Caco-2 (cell line): ENCODE results near the gene ABHD17B. TPM values are rescaled to one million over a fixed set of nuclear protein-coding genes. Genes with fewer than 3 reads are reported as not detected.

Source experiments
- BruUV-seq: library from RNA; stranded (reverse); fragments of 400-500 nt; replicated peaks from 2 replicates; lab custom pipeline; 2021; lab: Mats Ljungman, UMichigan
- CTCF ChIA-PET: fragments of 300-600 bp; sonication (Branson Sonifier 250); formaldehyde crosslinking; loops from one replicate; lab custom pipeline; 2022; ENCODE audit warnings: antibody characterized with exemption; lab: Charles Lee
- POLR2A ChIA-PET: fragments of 300-600 bp; sonication (Branson Sonifier 250); formaldehyde crosslinking; loops from one replicate; lab custom pipeline; 2022; ENCODE audit warnings: antibody characterized with exemption; lab: Charles Lee
- DNase-seq, 2 experiments: peaks; one replicate each; pipeline versions ENCODE4 v3.0.0 to v3.0.0-alpha.2; 2020 to 2022
- H3K27me3 ChIP-seq: replicated peaks from 2 replicates; pipeline ENCODE4 v1.6.0; 2011; ENCODE audit warnings: low read length; ENCODE audit not compliant: control insufficient read depth, insufficient read depth
- H3K36me3 ChIP-seq: 2 replicates; pipeline ENCODE4 v1.5.1; 2011; ENCODE audit warnings: low read length; ENCODE audit not compliant: control insufficient read depth, insufficient read depth
- H3K4me1 ChIP-seq: fragments of 250-450 bp; sonication (Bioruptor Pico); 2 replicates; pipeline ENCODE4 v1.5.1; 2020; ENCODE audit warnings: mild to moderate bottlenecking
- H3K4me3 ChIP-seq: 2 replicates; pipeline ENCODE4 v1.5.1; 2011; ENCODE audit warnings: low read depth, mild to moderate bottlenecking, control low read depth, low read length
- H3K9me3 ChIP-seq: fragments of 250-450 bp; sonication (Bioruptor Pico); 2 replicates; pipeline ENCODE4 v1.5.1; 2020; ENCODE audit warnings: mild to moderate bottlenecking, moderate library complexity
- H3K27ac Mint-ChIP-seq: one replicate; pipeline ENCODE4 v1.8.0; 2022; ENCODE audit warnings: mixed read lengths; ENCODE audit not compliant: unreplicated experiment
- H3K27me3 Mint-ChIP-seq: one replicate; pipeline ENCODE4 v1.8.0; 2022; ENCODE audit warnings: mixed read lengths; ENCODE audit not compliant: insufficient read depth, unreplicated experiment
- H3K36me3 Mint-ChIP-seq: one replicate; pipeline ENCODE4 v1.8.0; 2022; ENCODE audit warnings: mild to moderate bottlenecking, mixed read lengths; ENCODE audit not compliant: insufficient read depth, unreplicated experiment
- H3K4me1 Mint-ChIP-seq: one replicate; pipeline ENCODE4 v1.8.0; 2022; ENCODE audit warnings: low read depth, mixed read lengths; ENCODE audit not compliant: unreplicated experiment
- H3K4me3 Mint-ChIP-seq: one replicate; pipeline ENCODE4 v1.8.0; 2022; ENCODE audit warnings: mild to moderate bottlenecking, moderate library complexity, mixed read lengths; ENCODE audit not compliant: unreplicated experiment
- H3K9me3 Mint-ChIP-seq: one replicate; pipeline ENCODE4 v1.8.0; 2022; ENCODE audit warnings: mixed read lengths; ENCODE audit not compliant: unreplicated experiment
- intact Hi-C: fragments of 100-400 bp; cut with micrococcal nuclease; formaldehyde crosslinking; loops from one replicate; pipeline ENCODE4 v1.10.0; 2022; ENCODE audit not compliant: unreplicated experiment
- total RNA-seq: library from RNA; stranded (reverse); gene quantifications from 2 replicates; pipeline ENCODE4 v1.2.3, GENCODE V29; 2022
- TF ChIP-seq, protein P1 (sequence below), 2 experiments: fragments of 200-600 bp in 1 of 2; IDR thresholded peaks; 1 replicate in 1 of 2; 2 replicates in 1 of 2; pipeline versions ENCODE4 v1.5.1 to v1.8.0; 2011 to 2022; ENCODE audit warnings: antibody characterized with exemption in 1 of 2, control low read depth in 1 of 2, inconsistent platforms in 1 of 2, low read depth in 1 of 2, low read length in 1 of 2, mild to moderate bottlenecking in 1 of 2, moderate library complexity in 1 of 2; ENCODE audit not compliant: insufficient read depth in 1 of 2, severe bottlenecking in 1 of 2, unreplicated experiment in 1 of 2

Gene ABHD17B
- total RNA-seq, 1 experiment from 2014 or later, result 6.9 TPM

DNA sequence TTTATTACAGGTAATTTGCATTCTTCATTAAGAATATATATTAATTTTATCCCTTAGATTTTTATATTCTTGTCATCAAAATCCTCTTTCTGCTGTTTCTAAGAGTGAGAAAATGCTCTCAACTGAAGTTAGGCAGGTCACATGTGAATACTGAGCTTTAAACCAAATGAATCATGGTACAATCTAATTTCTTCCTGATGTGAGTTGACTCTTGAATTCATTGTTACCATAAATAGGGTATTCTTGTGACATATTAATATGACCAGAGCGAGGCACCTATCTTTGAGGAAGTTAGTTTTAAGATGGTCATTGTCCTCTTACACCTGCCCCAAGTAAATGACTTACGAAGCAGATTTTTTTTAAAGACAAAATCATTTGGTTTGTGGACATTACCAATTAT, 17.8 kb upstream of the ABHD17B start:
- Histone ChIP-seq H3K36me3 (no peaks in the 10 kb centered on the region), H3K4me1 (no peaks in the 10 kb centered on the region), H3K4me3 (no peak overlapping the region), H3K9me3 (no peaks in the 10 kb centered on the region), H3K27me3 (no peaks in the 10 kb centered on the region)
- Mint-ChIP-seq H3K27me3 (no peaks in the 10 kb centered on the region), H3K27ac (no peak overlapping the region), H3K9me3 (no peaks in the 10 kb centered on the region), H3K4me3 (no peak overlapping the region), H3K4me1 (no peaks in the 10 kb centered on the region), H3K36me3 (no peaks in the 10 kb centered on the region)
- CTCF ChIA-PET, result no interaction called here
- POLR2A ChIA-PET, result no interaction called here
- intact Hi-C loops, result no loop called here
- BruUV-seq, result no TSS peak
- no peak for DNase-seq
- TF ChIP-seq, protein P1, sequence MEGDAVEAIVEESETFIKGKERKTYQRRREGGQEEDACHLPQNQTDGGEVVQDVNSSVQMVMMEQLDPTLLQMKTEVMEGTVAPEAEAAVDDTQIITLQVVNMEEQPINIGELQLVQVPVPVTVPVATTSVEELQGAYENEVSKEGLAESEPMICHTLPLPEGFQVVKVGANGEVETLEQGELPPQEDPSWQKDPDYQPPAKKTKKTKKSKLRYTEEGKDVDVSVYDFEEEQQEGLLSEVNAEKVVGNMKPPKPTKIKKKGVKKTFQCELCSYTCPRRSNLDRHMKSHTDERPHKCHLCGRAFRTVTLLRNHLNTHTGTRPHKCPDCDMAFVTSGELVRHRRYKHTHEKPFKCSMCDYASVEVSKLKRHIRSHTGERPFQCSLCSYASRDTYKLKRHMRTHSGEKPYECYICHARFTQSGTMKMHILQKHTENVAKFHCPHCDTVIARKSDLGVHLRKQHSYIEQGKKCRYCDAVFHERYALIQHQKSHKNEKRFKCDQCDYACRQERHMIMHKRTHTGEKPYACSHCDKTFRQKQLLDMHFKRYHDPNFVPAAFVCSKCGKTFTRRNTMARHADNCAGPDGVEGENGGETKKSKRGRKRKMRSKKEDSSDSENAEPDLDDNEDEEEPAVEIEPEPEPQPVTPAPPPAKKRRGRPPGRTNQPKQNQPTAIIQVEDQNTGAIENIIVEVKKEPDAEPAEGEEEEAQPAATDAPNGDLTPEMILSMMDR (IDR thresholded peaks at IDR 0.05; ENCODE audit: insufficient read depth in 1 of 2, low read depth in 1 of 2, low read length in 1 of 2, severe bottlenecking in 1 of 2, unreplicated experiment in 1 of 2), result no peak

DNA sequence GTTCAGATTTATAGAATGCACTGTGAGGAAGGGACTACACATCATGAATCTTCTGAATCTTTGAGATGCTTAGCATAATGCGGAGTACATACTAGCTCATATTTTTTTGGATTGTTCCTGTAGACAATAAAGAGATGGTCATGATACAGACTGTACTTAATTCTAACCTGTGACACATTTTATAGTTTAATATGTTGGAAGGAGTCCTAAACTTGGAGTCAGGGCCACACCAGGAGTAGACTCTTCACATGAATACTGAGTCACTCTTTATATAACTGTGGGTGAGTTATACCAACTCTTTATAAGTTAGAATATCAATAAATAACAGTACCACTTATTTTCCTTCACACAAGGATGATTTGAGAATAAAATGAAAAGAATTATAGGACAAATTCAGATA, 17.4 kb upstream of the ABHD17B start:
- Mint-ChIP-seq H3K4me1 (no peaks in the 10 kb centered on the region), H3K27me3 (no peaks in the 10 kb centered on the region), H3K4me3 (no peak overlapping the region), H3K9me3 (no peaks in the 10 kb centered on the region), H3K36me3 (no peaks in the 10 kb centered on the region), H3K27ac (no peak overlapping the region)
- TF ChIP-seq, protein P1 (IDR thresholded peaks at IDR 0.05; ENCODE audit: insufficient read depth in 1 of 2, low read depth in 1 of 2, low read length in 1 of 2, severe bottlenecking in 1 of 2, unreplicated experiment in 1 of 2), result no peak
- H3K36me3 ChIP-seq, result no peaks in the 10 kb centered on the region
- DNase-seq, result no peak
- CTCF ChIA-PET, result no interaction called here
- no peaks in the 10 kb centered on the region for H3K9me3 ChIP-seq
- BruUV-seq, result no TSS peak
- no peaks in the 10 kb centered on the region for H3K4me1 ChIP-seq
- intact Hi-C loops, result no loop called here
- POLR2A ChIA-PET, result no interaction called here
- H3K27me3 ChIP-seq, result no peaks in the 10 kb centered on the region
- H3K4me3 ChIP-seq, result no peak overlapping the region

DNA sequence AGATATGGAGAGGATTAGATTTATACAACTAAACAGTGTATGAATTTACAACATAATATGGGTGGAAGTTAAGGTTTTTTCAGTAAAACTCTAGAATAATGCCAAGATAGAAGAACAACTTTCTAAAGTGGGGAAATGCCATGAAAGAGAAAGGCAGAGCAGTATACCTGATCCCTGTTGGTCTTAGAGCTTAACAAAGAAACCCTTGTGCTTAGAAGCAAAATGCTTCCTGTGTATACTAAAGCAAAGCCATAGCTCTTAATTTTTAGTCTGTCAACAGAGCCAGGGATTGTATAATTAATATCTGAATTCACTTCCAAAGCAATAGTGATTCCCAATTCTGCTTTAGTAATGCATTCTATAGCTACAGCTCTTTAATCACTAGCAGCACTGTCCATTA, 14.8 kb upstream of the ABHD17B start:
- Mint-ChIP-seq H3K36me3 (peaks cover 7% of the 10 kb centered on the region), H3K27me3 (no peaks in the 10 kb centered on the region), H3K4me1 (no peaks in the 10 kb centered on the region), H3K4me3 (no peak overlapping the region), H3K9me3 (no peaks in the 10 kb centered on the region), H3K27ac (no peak overlapping the region)
- Histone ChIP-seq H3K36me3 (no peaks in the 10 kb centered on the region), H3K27me3 (no peaks in the 10 kb centered on the region), H3K4me1 (no peaks in the 10 kb centered on the region), H3K4me3 (no peak overlapping the region), H3K9me3 (no peaks in the 10 kb centered on the region)
- TF ChIP-seq, protein P1 (IDR thresholded peaks at IDR 0.05; ENCODE audit: insufficient read depth in 1 of 2, low read depth in 1 of 2, low read length in 1 of 2, severe bottlenecking in 1 of 2, unreplicated experiment in 1 of 2), result no peak
- DNase-seq, result no peak
- CTCF ChIA-PET, result no interaction called here
- no TSS peak for BruUV-seq
- POLR2A ChIA-PET, result no interaction called here
- intact Hi-C loops, result no loop called here
